ENCODE data around the gene POLR2A. TPM values are rescaled to one million over a fixed set of nuclear protein-coding genes. Genes with fewer than 3 reads are reported as not detected.

Gene POLR2A
- total RNA-seq, 1 donor from 2014 or later = 105 TPM

DNA sequence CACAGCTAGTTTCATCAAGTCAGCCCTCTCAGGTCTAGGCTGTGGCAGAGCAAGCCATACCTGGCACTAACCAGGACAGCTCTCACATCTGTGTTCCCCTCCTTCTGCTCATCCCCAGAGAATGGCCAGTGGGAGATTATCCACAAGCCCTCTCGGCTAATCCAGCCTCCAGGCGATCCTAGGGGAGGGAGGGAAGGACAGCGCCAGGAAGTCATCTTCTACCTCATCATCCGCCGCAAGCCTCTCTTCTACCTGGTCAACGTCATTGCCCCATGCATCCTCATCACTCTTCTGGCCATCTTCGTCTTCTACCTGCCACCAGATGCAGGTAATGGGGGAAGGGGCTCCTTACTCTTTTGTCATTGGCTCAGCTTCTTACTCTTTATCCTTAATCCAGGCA, 35.7 kb upstream of the POLR2A start:
- intact Hi-C loops (cut with DNase I) = no loop called here
- DNase-seq (no peak), ATAC-seq (no peak)
- H3K27me3 ChIP-seq = peaks cover 25% of the 10 kb centered on the region
- H3K9me3 ChIP-seq = no peaks in the 10 kb centered on the region
- peaks cover 4% of the 10 kb centered on the region for H3K4me1 ChIP-seq
- TF ChIP-seq, protein P1, sequence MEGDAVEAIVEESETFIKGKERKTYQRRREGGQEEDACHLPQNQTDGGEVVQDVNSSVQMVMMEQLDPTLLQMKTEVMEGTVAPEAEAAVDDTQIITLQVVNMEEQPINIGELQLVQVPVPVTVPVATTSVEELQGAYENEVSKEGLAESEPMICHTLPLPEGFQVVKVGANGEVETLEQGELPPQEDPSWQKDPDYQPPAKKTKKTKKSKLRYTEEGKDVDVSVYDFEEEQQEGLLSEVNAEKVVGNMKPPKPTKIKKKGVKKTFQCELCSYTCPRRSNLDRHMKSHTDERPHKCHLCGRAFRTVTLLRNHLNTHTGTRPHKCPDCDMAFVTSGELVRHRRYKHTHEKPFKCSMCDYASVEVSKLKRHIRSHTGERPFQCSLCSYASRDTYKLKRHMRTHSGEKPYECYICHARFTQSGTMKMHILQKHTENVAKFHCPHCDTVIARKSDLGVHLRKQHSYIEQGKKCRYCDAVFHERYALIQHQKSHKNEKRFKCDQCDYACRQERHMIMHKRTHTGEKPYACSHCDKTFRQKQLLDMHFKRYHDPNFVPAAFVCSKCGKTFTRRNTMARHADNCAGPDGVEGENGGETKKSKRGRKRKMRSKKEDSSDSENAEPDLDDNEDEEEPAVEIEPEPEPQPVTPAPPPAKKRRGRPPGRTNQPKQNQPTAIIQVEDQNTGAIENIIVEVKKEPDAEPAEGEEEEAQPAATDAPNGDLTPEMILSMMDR (IDR thresholded peaks at IDR 0.05) = no peak
- no peak overlapping the region for H3K4me3 ChIP-seq
- no peaks in the 10 kb centered on the region for H3K36me3 ChIP-seq
- no peak overlapping the region for H3K27ac ChIP-seq

DNA sequence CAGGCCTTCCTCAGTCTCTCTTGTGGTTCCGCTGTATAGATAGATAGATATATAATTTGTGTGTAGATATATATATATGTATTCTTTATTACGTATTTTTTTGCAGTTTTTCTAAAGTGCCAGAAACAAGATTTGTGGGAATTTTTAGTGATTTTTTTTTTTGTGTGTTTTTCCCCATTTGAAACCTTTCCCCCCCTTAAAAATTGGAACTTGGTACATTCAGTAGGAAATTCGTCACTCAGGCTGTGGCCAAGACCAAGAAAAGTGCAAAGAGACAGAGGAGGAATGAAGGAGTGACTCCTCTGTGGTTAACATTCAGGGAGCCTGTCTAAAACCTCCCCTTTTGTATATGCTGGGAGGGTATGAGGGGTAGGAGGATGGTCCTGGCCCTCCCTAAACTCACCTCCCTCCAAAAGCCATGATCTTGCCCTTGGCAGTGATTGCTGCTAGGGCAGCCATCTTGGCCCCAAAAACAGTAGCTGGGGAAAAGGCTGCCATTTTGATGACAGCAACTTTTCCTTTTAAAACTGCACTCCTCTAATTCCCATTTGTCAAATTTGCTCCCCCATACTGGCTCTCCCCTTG, 24.1 kb upstream of the POLR2A start:
- Histone ChIP-seq H3K27ac (no peak overlapping the region), H3K36me3 (peaks cover 29% of the 10 kb centered on the region), H3K4me1 (peaks cover 3% of the 10 kb centered on the region), H3K4me3 (no peak overlapping the region), H3K9me3 (no peaks in the 10 kb centered on the region), H3K27me3 (no peaks in the 10 kb centered on the region)
- intact Hi-C loops (cut with DNase I) = no loop called here
- TF ChIP-seq, protein P1 (IDR thresholded peaks at IDR 0.05) = no peak
- no peak for DNase-seq
- no peak for ATAC-seq

DNA sequence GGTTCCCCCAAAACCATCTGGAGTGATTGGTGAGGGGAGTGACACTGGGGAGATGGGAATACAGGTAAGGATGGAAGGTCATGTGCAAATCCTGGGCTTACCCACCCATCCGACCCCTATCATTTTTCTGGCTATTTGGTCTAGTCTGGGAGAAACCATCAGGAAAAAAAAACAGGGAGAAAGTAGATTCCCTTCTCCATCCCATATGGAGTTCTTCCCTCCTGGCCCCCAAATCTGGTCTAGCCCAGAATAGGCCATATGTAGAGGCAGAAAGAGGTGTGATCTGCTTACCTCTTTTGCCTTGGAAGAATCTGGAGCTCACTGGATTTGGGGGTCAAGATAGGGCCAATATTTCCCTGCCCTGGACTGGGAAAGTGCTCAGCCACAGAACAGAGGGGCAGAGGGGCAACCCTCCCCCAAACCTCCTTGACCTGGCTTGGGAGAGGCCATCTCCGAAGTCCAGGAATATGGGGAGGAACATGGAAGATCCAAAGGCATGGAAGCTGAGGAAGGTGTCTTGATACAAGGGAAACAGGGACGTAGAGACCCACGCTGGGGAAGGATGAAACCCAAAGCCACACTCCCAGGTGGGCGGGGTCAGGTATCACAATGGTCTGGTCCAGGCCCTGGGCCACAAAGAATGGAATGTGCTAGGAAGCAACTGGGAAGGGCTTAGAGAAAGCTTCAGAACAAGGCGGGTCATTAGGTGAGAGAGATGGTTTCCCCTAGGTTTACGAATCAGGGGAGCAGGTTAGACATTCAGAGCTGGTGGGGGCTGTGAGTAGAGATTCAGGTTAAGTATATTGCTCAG, 23.1 kb upstream of the POLR2A start:
- DNase-seq (no peak), ATAC-seq (peak; percentile 15)
- TF ChIP-seq, protein P1 (IDR thresholded peaks at IDR 0.05) = no peak
- H3K9me3 ChIP-seq = no peaks in the 10 kb centered on the region
- H3K27ac ChIP-seq = no peak overlapping the region
- no peak overlapping the region for H3K4me3 ChIP-seq
- peaks cover 3% of the 10 kb centered on the region for H3K4me1 ChIP-seq
- intact Hi-C loops (cut with DNase I) = no loop called here
- H3K36me3 ChIP-seq = peaks cover 39% of the 10 kb centered on the region
- H3K27me3 ChIP-seq = no peaks in the 10 kb centered on the region

DNA sequence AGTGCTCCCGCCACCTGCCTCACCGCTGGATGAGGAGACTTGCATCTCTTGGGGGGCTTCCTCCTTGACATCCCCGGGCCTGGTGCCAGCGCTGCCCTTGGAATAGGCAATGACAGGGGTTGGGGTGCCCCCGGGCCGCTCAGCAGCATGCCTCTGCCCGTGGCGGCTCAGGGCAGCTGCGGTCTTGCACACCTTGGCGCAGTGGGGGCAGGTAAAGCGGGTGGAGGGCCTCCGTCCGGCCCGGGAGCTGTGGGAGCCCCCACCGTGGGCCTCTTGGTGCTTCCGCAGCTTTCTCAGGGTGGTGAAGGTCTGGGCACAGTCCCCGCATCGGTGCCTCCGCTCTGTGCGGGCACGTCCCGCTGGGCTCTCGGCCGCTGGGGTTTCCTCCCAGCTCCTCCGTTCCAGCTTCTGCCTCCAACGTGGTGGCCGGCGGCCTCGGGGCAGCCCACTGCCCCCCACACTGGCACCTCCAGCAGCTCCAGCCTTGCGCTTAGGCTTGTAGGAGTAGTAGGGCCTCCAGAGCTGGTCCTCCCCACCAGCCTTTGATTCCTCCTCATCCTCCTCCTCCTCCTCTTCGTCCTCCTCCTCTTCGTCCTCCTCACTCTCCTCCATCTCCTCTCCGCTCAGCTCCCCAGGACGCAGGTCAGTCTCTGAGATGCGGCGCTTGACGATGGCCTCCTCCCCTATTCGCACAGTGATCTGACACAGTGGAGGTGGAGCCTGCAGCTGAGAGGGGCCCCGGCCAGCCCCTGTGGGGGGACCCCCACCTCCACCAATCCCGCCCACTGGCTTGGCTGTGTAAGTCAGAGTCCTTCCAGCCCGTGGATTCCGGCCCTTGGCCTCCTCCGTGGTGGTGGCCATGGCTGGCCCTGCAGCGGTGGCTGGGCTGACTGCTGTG, 21.4 kb upstream of the POLR2A start:
- H3K27ac ChIP-seq = no peak overlapping the region
- peaks cover 4% of the 10 kb centered on the region for H3K4me1 ChIP-seq
- TF ChIP-seq, protein P1 (IDR thresholded peaks at IDR 0.05) = no peak
- no peaks in the 10 kb centered on the region for H3K9me3 ChIP-seq
- H3K36me3 ChIP-seq = peaks cover 41% of the 10 kb centered on the region
- DNase-seq (no peak), ATAC-seq (no peak)
- H3K27me3 ChIP-seq = no peaks in the 10 kb centered on the region
- intact Hi-C loops (cut with DNase I) = no loop called here
- no peak overlapping the region for H3K4me3 ChIP-seq

DNA sequence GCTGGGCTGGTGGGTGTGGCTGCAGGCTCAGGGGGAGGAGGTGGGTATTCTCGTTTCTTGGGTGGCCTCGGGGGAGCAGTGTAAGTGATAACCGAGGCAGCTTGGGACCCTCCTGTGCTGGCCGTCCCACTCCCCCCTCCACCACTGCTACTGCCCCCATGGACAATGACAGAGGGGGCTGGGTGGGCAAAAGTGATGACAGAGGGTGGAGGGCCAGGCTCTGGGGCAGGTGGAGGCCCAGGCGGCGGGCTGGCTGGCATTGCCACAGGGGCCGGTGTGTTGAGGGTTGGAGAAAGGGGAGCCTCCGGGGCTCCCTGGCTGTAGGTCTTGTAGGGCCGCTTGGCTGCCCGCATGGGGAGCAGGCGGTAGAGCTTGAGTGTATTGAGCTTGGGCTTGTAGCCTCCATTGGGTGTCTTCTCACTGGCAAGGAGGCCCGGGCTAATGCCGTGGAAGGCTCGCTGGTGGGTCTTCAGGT, 20.8 kb upstream of the POLR2A start:
- peaks cover 41% of the 10 kb centered on the region for H3K36me3 ChIP-seq
- no peak for ATAC-seq
- intact Hi-C loops (cut with DNase I) = no loop called here

More for the DNA sequence above, 20.8 kb upstream of the POLR2A start:
- Histone ChIP-seq H3K27me3 (no peaks in the 10 kb centered on the region), H3K9me3 (no peaks in the 10 kb centered on the region), H3K4me3 (no peak overlapping the region), H3K27ac (no peak overlapping the region), H3K4me1 (peaks cover 4% of the 10 kb centered on the region)
- DNase-seq = no peak
- TF ChIP-seq, protein P1 (IDR thresholded peaks at IDR 0.05) = no peak
